Stimulated activated naive CD8-positive, alpha-beta T cell treated with anti-CD3 and anti-CD28 coated beads, Interleukin-15, Interleukin-2, amounts not matched to agents 100 ng/mL and 50 ng/mL, for 24 hours (primary cell): Measurements from ENCODE around the gene NFIX.

Experiments used
- H3K27ac Mint-ChIP-seq: one replicate; pipeline ENCODE4 v1.8.0; 2021; ENCODE audit warnings: mild to moderate bottlenecking, mixed read lengths
- H3K27me3 Mint-ChIP-seq: one replicate; pipeline ENCODE4 v1.8.0; 2021; ENCODE audit warnings: mixed read lengths
- H3K36me3 Mint-ChIP-seq: one replicate; pipeline ENCODE4 v1.8.0; 2021; ENCODE audit warnings: low read depth, mixed read lengths
- H3K4me1 Mint-ChIP-seq: one replicate; pipeline ENCODE4 v1.8.0; 2021; ENCODE audit warnings: low read depth, mixed read lengths
- H3K4me3 Mint-ChIP-seq: one replicate; pipeline ENCODE4 v1.8.0; 2021; ENCODE audit warnings: mild to moderate bottlenecking, mixed read lengths
- H3K9me3 Mint-ChIP-seq: one replicate; pipeline ENCODE4 v1.8.0; 2021; ENCODE audit warnings: mixed read lengths

Gene NFIX

DNA sequence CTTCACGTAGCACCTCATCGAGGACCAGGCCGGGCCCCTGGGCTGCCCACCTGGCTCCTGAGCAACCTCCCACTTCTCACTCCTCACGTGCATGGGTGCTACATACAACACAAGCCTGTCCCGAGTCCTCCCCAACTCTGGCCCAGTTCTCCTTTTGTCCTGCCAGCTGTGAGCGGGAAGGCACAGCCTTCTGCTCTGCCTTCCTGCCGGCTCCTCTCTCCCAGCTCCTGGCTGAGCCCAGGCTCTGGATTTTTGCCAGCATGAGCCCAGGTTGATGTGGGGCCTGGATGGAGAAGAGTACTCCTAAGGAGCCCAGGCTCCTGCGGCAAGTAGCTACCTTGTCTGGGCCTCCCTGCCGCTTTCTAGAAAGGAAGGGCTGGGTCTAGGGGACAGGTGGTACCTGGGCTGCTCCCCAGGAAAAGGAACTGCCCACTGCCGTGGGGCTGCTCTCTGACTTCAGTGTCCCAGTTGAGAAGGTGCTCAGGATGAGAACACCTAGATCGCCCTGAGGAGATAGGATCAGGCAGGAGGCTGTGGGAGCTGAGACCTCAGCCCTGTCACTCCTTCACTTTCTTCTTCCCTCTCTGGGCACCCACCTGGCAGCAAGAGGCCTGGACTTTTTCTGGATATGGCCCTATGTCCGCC is 83.7 kb downstream of the NFIX start:
- H3K9me3 Mint-ChIP-seq: no peaks in the 10 kb centered on the region
- H3K27ac Mint-ChIP-seq: no peak overlapping the region
- H3K4me1 Mint-ChIP-seq: no peaks in the 10 kb centered on the region
- H3K4me3 Mint-ChIP-seq: no peak overlapping the region
- H3K36me3 Mint-ChIP-seq: no peaks in the 10 kb centered on the region
- no peaks in the 10 kb centered on the region for H3K27me3 Mint-ChIP-seq

- Mint-ChIP-seq H3K4me3 (no peak overlapping the region), H3K9me3 (no peaks in the 10 kb centered on the region), H3K27me3 (no peaks in the 10 kb centered on the region), H3K36me3 (no peaks in the 10 kb centered on the region), H3K4me1 (no peaks in the 10 kb centered on the region), H3K27ac (no peak overlapping the region)
Measured at GRCh38 chr19:13079542-13079986, 84.3 kb downstream of the NFIX start.

DNA sequence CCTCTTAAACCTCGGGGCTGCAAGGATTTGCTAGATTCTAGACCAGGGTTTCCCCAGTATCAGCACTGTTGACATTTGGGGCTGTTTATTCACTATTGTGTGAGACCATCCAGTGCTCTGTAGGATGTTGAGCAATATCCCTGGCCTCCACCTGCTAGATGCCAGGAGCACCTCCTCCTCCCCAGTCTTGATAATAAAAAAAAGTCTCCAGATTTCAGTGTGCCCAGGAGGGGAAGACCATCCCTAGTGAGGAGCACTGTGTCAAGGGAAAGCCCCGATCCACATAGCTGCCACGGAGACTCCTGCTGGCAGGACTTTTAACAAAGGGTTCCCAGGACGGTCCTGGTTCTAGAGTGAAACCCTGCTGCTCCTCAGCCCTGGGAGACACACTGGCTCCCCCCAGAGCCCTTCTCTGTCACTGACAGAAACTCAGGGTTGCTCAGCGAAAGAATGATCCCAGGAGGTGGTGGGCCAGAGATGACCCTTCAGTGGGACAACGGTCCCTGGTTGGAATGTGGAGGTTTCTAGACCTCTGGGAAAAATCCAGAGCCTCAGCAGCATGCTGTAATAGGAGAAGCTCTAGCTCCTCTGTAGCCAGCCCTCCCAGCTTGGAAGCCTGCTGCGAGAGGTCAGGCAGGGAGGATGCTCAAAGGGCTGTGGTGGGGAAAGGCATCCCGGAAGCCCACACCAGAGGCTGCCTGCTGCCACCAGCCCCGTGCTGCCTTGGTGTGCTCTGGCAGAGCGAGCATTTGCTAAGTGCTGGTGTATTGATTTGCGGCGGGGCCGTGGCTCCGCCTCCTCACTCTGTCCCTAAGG is 87.1 kb downstream of the NFIX start:
- no peak overlapping the region for H3K4me3 Mint-ChIP-seq

GRCh38 chr19:13083008-13083404 is 87.7 kb downstream of the NFIX start:
- no peak overlapping the region for H3K4me3 Mint-ChIP-seq
- no peaks in the 10 kb centered on the region for H3K27me3 Mint-ChIP-seq
- H3K36me3 Mint-ChIP-seq: no peaks in the 10 kb centered on the region
- no peaks in the 10 kb centered on the region for H3K9me3 Mint-ChIP-seq
- H3K27ac Mint-ChIP-seq: no peak overlapping the region
- H3K4me1 Mint-ChIP-seq: no peaks in the 10 kb centered on the region

More for the DNA sequence above, 87.1 kb downstream of the NFIX start:
- no peaks in the 10 kb centered on the region for H3K27me3 Mint-ChIP-seq
- no peaks in the 10 kb centered on the region for H3K9me3 Mint-ChIP-seq
- H3K4me1 Mint-ChIP-seq: no peaks in the 10 kb centered on the region
- H3K36me3 Mint-ChIP-seq: no peaks in the 10 kb centered on the region
- no peak overlapping the region for H3K27ac Mint-ChIP-seq

DNA sequence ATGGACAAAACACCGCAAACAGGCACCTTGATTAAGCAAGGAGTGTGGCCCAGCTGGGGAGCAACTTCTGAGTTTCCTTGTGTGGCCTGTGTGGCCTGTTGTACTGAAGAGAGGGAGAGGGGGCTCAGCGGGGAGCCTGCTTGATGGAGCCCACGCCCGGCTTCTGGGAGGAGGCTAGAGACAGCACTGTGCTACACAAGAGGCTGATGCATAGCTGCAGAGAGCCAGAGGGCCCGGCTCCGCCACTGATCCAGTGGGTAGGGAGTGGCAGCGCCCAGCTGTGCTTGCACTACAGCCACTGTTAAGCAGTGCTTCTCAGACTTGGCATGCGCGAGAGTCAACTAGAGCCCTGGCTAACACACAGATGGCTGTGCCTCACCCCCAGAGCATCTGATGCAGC is 88.4 kb downstream of the NFIX start:
- Mint-ChIP-seq H3K27ac (no peak overlapping the region), H3K27me3 (no peaks in the 10 kb centered on the region), H3K4me1 (no peaks in the 10 kb centered on the region), H3K36me3 (no peaks in the 10 kb centered on the region), H3K9me3 (no peaks in the 10 kb centered on the region), H3K4me3 (no peak overlapping the region)

- no peak overlapping the region for H3K27ac Mint-ChIP-seq
- no peaks in the 10 kb centered on the region for H3K36me3 Mint-ChIP-seq
- no peaks in the 10 kb centered on the region for H3K9me3 Mint-ChIP-seq
- no peaks in the 10 kb centered on the region for H3K27me3 Mint-ChIP-seq
- no peak overlapping the region for H3K4me3 Mint-ChIP-seq
- H3K4me1 Mint-ChIP-seq: no peaks in the 10 kb centered on the region
Measured at GRCh38 chr19:13085666-13086065, 90.4 kb downstream of the NFIX start.

- H3K9me3 Mint-ChIP-seq: no peaks in the 10 kb centered on the region
- H3K27ac Mint-ChIP-seq: no peak overlapping the region
- H3K36me3 Mint-ChIP-seq: no peaks in the 10 kb centered on the region
- H3K4me1 Mint-ChIP-seq: no peaks in the 10 kb centered on the region
- H3K4me3 Mint-ChIP-seq: no peak overlapping the region
- no peaks in the 10 kb centered on the region for H3K27me3 Mint-ChIP-seq
Measured at GRCh38 chr19:13086341-13086740, 91.1 kb downstream of the NFIX start.

DNA sequence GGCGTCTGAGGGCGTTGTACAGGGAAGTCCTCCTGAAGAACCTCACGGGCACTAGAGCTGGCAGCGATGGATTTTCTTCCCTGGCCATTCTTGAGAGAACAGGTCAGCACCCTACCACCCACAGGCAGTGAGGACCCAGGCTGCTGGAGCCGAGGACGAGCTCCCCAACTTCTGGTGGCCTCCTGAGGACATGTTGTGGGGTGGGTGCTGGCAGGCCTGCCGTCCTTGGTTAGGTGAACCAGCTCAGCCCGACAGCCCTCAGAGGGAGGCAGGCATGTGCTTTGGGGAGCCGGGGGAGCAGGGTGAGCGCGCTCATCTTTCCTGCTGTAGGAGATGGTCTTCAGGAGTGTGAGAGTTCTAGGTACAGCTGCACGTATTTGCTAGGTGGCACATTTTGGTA is 92.0 kb downstream of the NFIX start:
- H3K27ac Mint-ChIP-seq: no peak overlapping the region
- no peak overlapping the region for H3K4me3 Mint-ChIP-seq
- H3K4me1 Mint-ChIP-seq: no peaks in the 10 kb centered on the region
- H3K36me3 Mint-ChIP-seq: no peaks in the 10 kb centered on the region
- no peaks in the 10 kb centered on the region for H3K9me3 Mint-ChIP-seq
- no peaks in the 10 kb centered on the region for H3K27me3 Mint-ChIP-seq

- Mint-ChIP-seq H3K36me3 (no peaks in the 10 kb centered on the region), H3K27ac (no peak overlapping the region), H3K4me1 (no peaks in the 10 kb centered on the region)
Measured at GRCh38 chr19:13087795-13088537, 92.7 kb downstream of the NFIX start.

DNA sequence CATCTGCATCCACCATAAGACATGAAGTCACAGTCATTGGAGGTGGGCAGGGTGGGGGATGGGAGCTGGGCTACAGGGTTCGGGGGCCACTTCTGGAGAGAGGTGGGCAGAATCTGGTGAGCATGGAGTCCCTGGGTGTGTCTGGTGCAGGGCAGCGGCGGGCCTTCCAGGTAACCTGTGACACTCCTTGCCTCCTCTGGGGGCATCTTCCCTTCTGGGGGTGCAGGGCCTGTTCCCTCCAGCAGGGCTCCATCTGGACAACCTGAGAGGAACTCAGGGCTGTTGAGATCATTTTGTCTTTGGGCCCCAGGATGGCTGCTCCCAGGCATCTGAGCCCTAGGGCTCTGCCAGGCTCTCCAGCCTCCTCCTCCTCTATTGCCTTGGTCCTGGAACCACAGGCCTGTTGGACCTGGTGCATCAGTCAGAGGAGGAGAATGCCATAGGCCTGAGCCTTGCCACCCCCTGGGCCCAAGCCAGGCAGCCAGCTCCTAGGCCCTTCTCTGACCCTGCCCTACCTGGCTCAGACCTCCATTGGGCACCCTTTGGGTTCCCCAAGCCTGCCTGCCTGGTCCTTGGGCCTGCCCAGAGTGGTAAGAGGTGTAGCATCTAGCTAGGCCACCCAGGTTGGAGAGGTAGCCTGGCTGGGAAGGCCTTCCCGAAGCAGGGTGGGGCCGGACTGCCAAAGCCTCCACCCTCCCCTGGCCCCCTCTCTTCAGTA is 94.0 kb downstream of the NFIX start:
- Mint-ChIP-seq H3K36me3 (no peaks in the 10 kb centered on the region), H3K4me3 (no peak overlapping the region), H3K9me3 (no peaks in the 10 kb centered on the region), H3K4me1 (peaks cover 3% of the 10 kb centered on the region), H3K27ac (no peak overlapping the region), H3K27me3 (no peaks in the 10 kb centered on the region)

More at GRCh38 chr19:13087795-13088537, 92.7 kb downstream of the NFIX start:
- no peaks in the 10 kb centered on the region for H3K9me3 Mint-ChIP-seq
- H3K4me3 Mint-ChIP-seq: no peak overlapping the region
- no peaks in the 10 kb centered on the region for H3K27me3 Mint-ChIP-seq

- H3K9me3 Mint-ChIP-seq: no peaks in the 10 kb centered on the region
- H3K27ac Mint-ChIP-seq: no peak overlapping the region
- no peaks in the 10 kb centered on the region for H3K36me3 Mint-ChIP-seq
- H3K4me3 Mint-ChIP-seq: no peak overlapping the region
- peaks cover 5% of the 10 kb centered on the region for H3K27me3 Mint-ChIP-seq
- peaks cover 8% of the 10 kb centered on the region for H3K4me1 Mint-ChIP-seq
Measured at GRCh38 chr19:13089857-13090507, 94.7 kb downstream of the NFIX start.

- peaks cover 5% of the 10 kb centered on the region for H3K27me3 Mint-ChIP-seq
- no peaks in the 10 kb centered on the region for H3K36me3 Mint-ChIP-seq
- H3K4me3 Mint-ChIP-seq: no peak overlapping the region
- no peaks in the 10 kb centered on the region for H3K9me3 Mint-ChIP-seq
- no peak overlapping the region for H3K27ac Mint-ChIP-seq
- peaks cover 8% of the 10 kb centered on the region for H3K4me1 Mint-ChIP-seq
Measured at GRCh38 chr19:13090511-13091231, 95.4 kb downstream of the NFIX start.

DNA sequence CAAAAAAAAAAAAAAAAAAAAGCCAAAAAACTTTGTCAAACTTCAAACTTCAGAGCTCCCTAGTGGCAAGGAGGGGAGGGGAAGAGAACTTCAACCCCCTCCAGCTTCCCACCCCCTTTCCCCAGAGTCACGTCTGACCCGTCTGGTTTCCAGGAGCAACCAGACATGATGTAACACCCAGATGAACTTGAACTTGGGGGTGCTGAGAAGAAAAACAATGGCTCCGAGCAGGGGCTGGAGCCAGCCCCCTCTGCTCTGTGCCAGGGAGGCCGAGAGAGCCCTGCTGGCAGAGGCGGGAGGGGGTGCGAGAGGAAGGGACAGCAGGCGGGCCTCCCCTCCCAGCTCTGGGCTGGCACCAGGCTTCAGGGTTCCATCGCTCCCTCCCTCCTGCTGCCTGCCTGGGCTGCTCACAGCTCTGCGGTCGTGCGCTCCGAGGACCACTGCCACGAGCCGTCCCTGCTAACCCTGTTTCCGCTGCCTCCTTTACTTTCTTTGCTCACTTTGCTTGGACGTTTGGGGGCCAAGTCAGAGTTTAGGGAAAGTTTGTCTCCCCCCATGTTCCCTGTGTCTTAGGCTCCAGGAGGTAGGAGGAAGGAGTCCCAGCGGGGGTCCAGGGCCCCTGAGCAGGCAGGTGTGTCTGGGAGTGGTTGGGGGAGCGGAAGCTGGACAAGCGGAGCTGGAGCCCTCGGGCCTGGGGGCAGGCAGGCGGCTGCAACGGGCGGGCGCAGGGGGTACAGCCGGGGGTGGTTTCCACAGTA is 96.3 kb downstream of the NFIX start:
- peaks cover 14% of the 10 kb centered on the region for H3K27me3 Mint-ChIP-seq
- H3K27ac Mint-ChIP-seq: no peak overlapping the region
- H3K36me3 Mint-ChIP-seq: no peaks in the 10 kb centered on the region
- H3K9me3 Mint-ChIP-seq: no peaks in the 10 kb centered on the region
- peaks cover 17% of the 10 kb centered on the region for H3K4me1 Mint-ChIP-seq
- H3K4me3 Mint-ChIP-seq: no peak overlapping the region
